Breast epithelium (tissue), 4 donors: ENCODE results near the gene PLAAT3. TPM values are rescaled to one million over a fixed set of nuclear protein-coding genes. Genes with fewer than 3 reads are reported as not detected.
"Not testable (repeated sequence)": the region's sequence is repeated elsewhere in the genome, so short reads cannot be mapped to it uniquely, and the experiment has no call there.

Source experiments
- DNase-seq, 2 donors: peaks; one replicate each; pipeline ENCODE4 v3.0.0-alpha.2; 2019; ENCODE audit warnings: low spot score in 2 of 2
- H3K27ac ChIP-seq, 2 donors: fragments of 200-600 bp; sonication (generic) in 1 of 2; one replicate each; pipeline ENCODE4 v1.5.1; 2016 to 2019; ENCODE audit warnings: mild to moderate bottlenecking in 1 of 2
- H3K27me3 ChIP-seq, 2 donors: fragments of 200-600 bp; sonication (generic) in 1 of 2; one replicate each; pipeline versions ENCODE4 v1.5.1 to v1.6.0; 2017 to 2019; ENCODE audit warnings: control low read depth in 1 of 2, mild to moderate bottlenecking in 1 of 2
- H3K36me3 ChIP-seq: fragments of 200-600 bp; one replicate; pipeline ENCODE4 v1.5.1; 2019
- H3K4me1 ChIP-seq, 2 donors: fragments of 200-600 bp; sonication (generic); one replicate each; pipeline ENCODE4 v1.5.1; 2016 to 2019; ENCODE audit warnings: control low read depth in 1 of 2
- H3K4me3 ChIP-seq, 3 donors: fragments of 200-600 bp; sonication (generic); 1 replicate in 2 of 3; 2 replicates in 1 of 3; pipeline ENCODE4 v1.5.1; 2016 to 2019; ENCODE audit warnings: mild to moderate bottlenecking in 3 of 3, moderate library complexity in 2 of 3
- H3K9me3 ChIP-seq, 2 donors: fragments of 200-600 bp; sonication (generic) in 1 of 2; one replicate each; pipeline ENCODE4 v1.5.1; 2016 to 2019; ENCODE audit warnings: control low read depth in 1 of 2
- CTCF ChIP-seq, 3 donors: fragments of 450-650 bp; IDR thresholded peaks; one replicate each; pipeline ENCODE4 v1.5.1; 2016 to 2017; ENCODE audit warnings: antibody characterized with exemption in 3 of 3, mild to moderate bottlenecking in 3 of 3, moderate library complexity in 3 of 3
- POLR2A ChIP-seq: fragments of 450-650 bp; IDR thresholded peaks from one replicate; pipeline ENCODE4 v1.6.1; 2016; ENCODE audit warnings: antibody characterized with exemption, mild to moderate bottlenecking, moderate library complexity
- POLR2AphosphoS5 ChIP-seq, 3 donors: sonication (generic); formaldehyde crosslinking; IDR thresholded peaks; one replicate each; pipeline ENCODE4 v1.6.1; 2017; ENCODE audit warnings: antibody characterized with exemption in 3 of 3
- intact Hi-C: fragments of 100-400 bp; cut with DNase I; formaldehyde crosslinking; loops from one replicate; pipeline ENCODE4 v1.15.1; 2023; ENCODE audit warnings: low total_unique reads
- total RNA-seq, 3 donors: library from RNA; depleted of rRNA; stranded (reverse); fragments of >200 nt; gene quantifications; one replicate each; pipeline ENCODE4 v1.1.0, GENCODE V29; 2016

PLAAT3 gene
- total RNA-seq, 3 donors from 2014 or later = 128 to 527 (median 204) TPM

GRCh38 chr11:63623513-63624140, 9.4 kb upstream of the PLAAT3 start:
- no peaks in the 10 kb centered on the region for H3K9me3 ChIP-seq
- TF ChIP-seq POLR2AphosphoS5 (IDR thresholded peaks at IDR 0.05) (no peak), POLR2A (no peak), CTCF (IDR thresholded peaks at IDR 0.05) (no peak)
- H3K27ac ChIP-seq = peak overlapping the region; percentile 65 to 66
- intact Hi-C loops = no loop called here
- H3K4me3 ChIP-seq = no peak overlapping the region
- H3K36me3 ChIP-seq = no peaks in the 10 kb centered on the region
- no peaks in the 10 kb centered on the region for H3K27me3 ChIP-seq
- H3K4me1 ChIP-seq = peaks cover 0 to 6% of the 10 kb centered on the region in 2 donors
- DNase-seq = no peak

GRCh38 chr11:63622323-63622722, 8.1 kb upstream of the PLAAT3 start:
- Histone ChIP-seq H3K4me3 (no peak overlapping the region), H3K36me3 (no peaks in the 10 kb centered on the region), H3K9me3 (no peaks in the 10 kb centered on the region), H3K4me1 (peaks cover 0 to 6% of the 10 kb centered on the region in 2 donors), H3K27me3 (no peaks in the 10 kb centered on the region), H3K27ac (peak overlapping the region; percentile 65 to 66)
- TF ChIP-seq CTCF (IDR thresholded peaks at IDR 0.05) = no peak
- intact Hi-C loops = no loop called here
- no peak for DNase-seq

DNA sequence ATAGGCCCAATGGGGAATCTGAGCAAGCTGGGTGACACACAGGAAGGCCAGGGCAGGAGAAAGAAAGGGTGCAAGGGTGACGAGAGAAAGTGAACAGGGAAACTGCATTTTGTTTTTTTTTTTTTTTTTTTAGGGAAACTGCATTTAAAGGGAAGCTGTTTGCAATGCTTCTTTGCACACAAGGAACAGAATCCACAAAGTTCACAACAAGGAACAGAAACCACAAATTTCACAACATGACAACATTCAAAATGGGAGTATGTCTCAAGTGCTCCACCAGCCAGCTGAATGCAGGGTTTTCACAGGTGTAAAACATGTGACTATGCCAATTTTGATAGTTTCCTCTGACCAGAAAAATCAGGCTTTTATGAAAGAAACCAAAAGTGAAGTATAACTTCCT, 6.8 kb upstream of the PLAAT3 start:
- no peak for DNase-seq
- H3K36me3 ChIP-seq = no peaks in the 10 kb centered on the region
- no peak for TF ChIP-seq CTCF (IDR thresholded peaks at IDR 0.05)
- no peak for TF ChIP-seq POLR2A
- peak in 1 of 3 donors; percentile 20 for TF ChIP-seq POLR2AphosphoS5 (IDR thresholded peaks at IDR 0.05)
- H3K4me3 ChIP-seq = no peak overlapping the region
- peaks cover 0 to 6% of the 10 kb centered on the region in 2 donors for H3K4me1 ChIP-seq
- intact Hi-C loops = no loop called here
- H3K9me3 ChIP-seq = no peaks in the 10 kb centered on the region
- no peaks in the 10 kb centered on the region for H3K27me3 ChIP-seq
- peak overlapping the region in 1 of 2 donors; percentile 27 for H3K27ac ChIP-seq

DNA sequence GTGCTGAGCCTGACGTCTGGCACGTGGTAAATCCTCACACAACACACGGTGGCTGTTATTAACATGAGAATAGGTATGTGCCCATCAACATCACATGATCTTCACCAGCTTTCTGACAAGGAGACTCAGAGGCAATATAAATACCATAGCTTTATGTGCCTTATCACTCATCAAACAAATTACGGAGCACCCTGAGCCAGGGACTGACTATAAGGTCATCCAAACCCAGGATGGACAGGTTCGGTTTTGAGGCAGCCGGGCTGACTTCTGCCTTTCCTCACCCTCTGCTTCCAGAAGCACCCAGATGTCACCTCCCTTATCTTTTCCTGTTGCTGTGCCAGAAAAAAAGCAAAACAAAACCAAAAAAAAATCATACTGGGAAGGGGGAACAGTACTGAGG, 5.7 kb upstream of the PLAAT3 start:
- DNase-seq = no peak
- Histone ChIP-seq H3K4me3 (no peak overlapping the region), H3K36me3 (no peaks in the 10 kb centered on the region), H3K27ac (no peak overlapping the region), H3K9me3 (no peaks in the 10 kb centered on the region), H3K4me1 (peaks cover 0 to 6% of the 10 kb centered on the region in 2 donors), H3K27me3 (no peaks in the 10 kb centered on the region)
- TF ChIP-seq POLR2AphosphoS5 (IDR thresholded peaks at IDR 0.05) (no peak), CTCF (IDR thresholded peaks at IDR 0.05) (no peak), POLR2A (no peak)
- intact Hi-C loops = no loop called here

- H3K4me3 ChIP-seq, H3K4me1 ChIP-seq, intact Hi-C loops, H3K27me3 ChIP-seq, H3K36me3 ChIP-seq, H3K9me3 ChIP-seq, H3K27ac ChIP-seq: not testable (repeated sequence)
- peak in 1 of 2 donors; percentile 10 for DNase-seq
These were observed 3.5 kb upstream of the PLAAT3 start for GRCh38 chr11:63617686-63618085.

DNA sequence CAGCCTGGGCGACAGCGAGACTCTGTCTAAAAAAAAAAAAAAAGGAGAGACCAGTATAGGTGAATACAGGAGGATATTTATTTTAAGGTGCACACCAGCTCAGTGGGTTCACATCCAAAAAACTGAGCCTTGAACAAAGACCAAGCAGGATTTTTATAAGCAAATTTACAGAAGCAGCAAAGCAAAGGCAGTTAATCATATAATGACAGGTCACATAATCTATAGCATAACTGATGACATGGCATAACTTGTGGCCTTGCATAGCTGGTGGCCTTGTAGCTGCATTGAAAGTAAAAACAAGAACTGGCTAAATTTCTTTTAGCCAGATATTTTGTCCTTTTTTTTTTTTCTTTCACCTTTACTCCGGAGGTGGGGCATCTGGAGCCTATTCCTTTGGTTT, 2.7 kb upstream of the PLAAT3 start:
- H3K4me1 ChIP-seq = no peaks in the 10 kb centered on the region
- H3K36me3 ChIP-seq = no peaks in the 10 kb centered on the region
- no peak overlapping the region for H3K27ac ChIP-seq
- no peaks in the 10 kb centered on the region for H3K27me3 ChIP-seq
- no peaks in the 10 kb centered on the region for H3K9me3 ChIP-seq
- DNase-seq = peak in 1 of 2 donors; percentile 4
- TF ChIP-seq POLR2A (no peak), CTCF (IDR thresholded peaks at IDR 0.05) (no peak), POLR2AphosphoS5 (IDR thresholded peaks at IDR 0.05) (no peak)
- H3K4me3 ChIP-seq = no peak overlapping the region
- intact Hi-C loops = no loop called here
